PC-3 (cell line): Measurements from ENCODE around the gene WIZ. TPM values are rescaled to one million over a fixed set of nuclear protein-coding genes. Genes with fewer than 3 reads are reported as not detected.

Experiments
- ATAC-seq: fragments of 200-7000 bp; cut with Tn5 transposase; 2 replicates; pipeline ENCODE4 v1.9.1; 2020; ENCODE audit warnings: mild to moderate bottlenecking, moderate library complexity
- BruUV-seq: library from RNA; stranded (reverse); fragments of 400-500 nt; replicated peaks from 2 replicates; lab custom pipeline; 2021; lab: Mats Ljungman, UMichigan
- CTCF ChIA-PET: fragments of 300-600 bp; sonication (Branson Sonifier 250); formaldehyde crosslinking; loops from one replicate; lab custom pipeline; 2022; ENCODE audit warnings: antibody characterized with exemption; lab: Charles Lee
- POLR2A ChIA-PET: fragments of 300-600 bp; sonication (Branson Sonifier 250); formaldehyde crosslinking; loops from one replicate; lab custom pipeline; 2022; ENCODE audit warnings: antibody characterized with exemption; ENCODE audit not compliant: unreplicated experiment; lab: Charles Lee
- DNase-seq: peaks from one replicate; pipeline ENCODE4 v3.0.0-alpha.2; 2015
- H2AFZ ChIP-seq: fragments of 300-600 bp; sonication (generic); 2 replicates; pipeline ENCODE4 v1.6.0; 2016; ENCODE audit warnings: antibody characterized with exemption, low read length
- H3F3A ChIP-seq: fragments of 300-600 bp; sonication (generic); one replicate; pipeline ENCODE4 v1.6.0; 2017; ENCODE audit warnings: antibody characterized with exemption, low read length, control low read depth, mild to moderate bottlenecking; ENCODE audit not compliant: unreplicated experiment
- H3K27ac ChIP-seq: fragments of 300-600 bp; sonication (generic); 2 replicates; pipeline ENCODE4 v1.5.1; 2016; ENCODE audit warnings: mild to moderate bottlenecking, low read length
- H3K27me3 ChIP-seq: fragments of 300-600 bp; sonication (generic); 2 replicates; pipeline ENCODE4 v1.6.1; 2016; ENCODE audit warnings: low read length, mixed read lengths
- H3K36me3 ChIP-seq: fragments of 300-600 bp; sonication (generic); 2 replicates; pipeline ENCODE4 v1.6.1; 2016; ENCODE audit warnings: low read depth, mixed run types, low read length, mixed read lengths
- H3K4me1 ChIP-seq: fragments of 300-600 bp; sonication (generic); 2 replicates; pipeline ENCODE4 v1.5.1; 2016; ENCODE audit warnings: low read length; ENCODE audit not compliant: insufficient read depth
- H3K4me2 ChIP-seq: fragments of 300-600 bp; sonication (generic); 2 replicates; pipeline ENCODE4 v1.6.0; 2016; ENCODE audit warnings: low read length
- H3K4me3 ChIP-seq: fragments of 300-600 bp; sonication (generic); 2 replicates; pipeline ENCODE4 v1.5.1; 2016; ENCODE audit warnings: mild to moderate bottlenecking, low read length, mixed read lengths
- H3K79me2 ChIP-seq: fragments of 300-600 bp; sonication (generic); 2 replicates; pipeline ENCODE4 v1.6.1; 2017; ENCODE audit warnings: low read length, mixed read lengths
- H3K9ac ChIP-seq: fragments of 300-600 bp; sonication (generic); 2 replicates; pipeline ENCODE4 v1.6.0; 2016; ENCODE audit warnings: mild to moderate bottlenecking, low read length
- H3K9me2 ChIP-seq: fragments of 300-600 bp; sonication (generic); replicated peaks from 2 replicates; pipeline ENCODE4 v1.6.1; 2016; ENCODE audit warnings: mixed run types, low read length, mixed read lengths
- H3K9me3 ChIP-seq: fragments of 300-600 bp; sonication (generic); 2 replicates; pipeline ENCODE4 v1.6.1; 2016; ENCODE audit warnings: low read length, mixed read lengths
- H4K20me1 ChIP-seq: fragments of 300-600 bp; sonication (generic); 2 replicates; pipeline ENCODE4 v1.6.1; 2016; ENCODE audit warnings: low read length, mixed read lengths
- EZH2 ChIP-seq: fragments of 300-600 bp; sonication (generic); IDR thresholded peaks from one replicate; pipeline ENCODE4 v1.6.1; 2017; ENCODE audit warnings: antibody characterized with exemption, mild to moderate bottlenecking, low read length; ENCODE audit not compliant: unreplicated experiment
- EZH2phosphoT487 ChIP-seq: fragments of 300-600 bp; sonication (generic); IDR thresholded peaks from 2 replicates; pipeline ENCODE4 v1.6.1; 2018; ENCODE audit warnings: mild to moderate bottlenecking, antibody characterized with exemption, low read length, borderline replicate concordance
- intact Hi-C: fragments of 100-400 bp; cut with micrococcal nuclease; formaldehyde crosslinking; loops from 2 replicates; pipeline ENCODE4 v1.9.0; 2023
- total RNA-seq: library from RNA; depleted of rRNA; stranded (reverse); fragments of >200 nt; gene quantifications from 2 replicates; pipeline ENCODE4 v1.2.3, GENCODE V29; 2014
- TF ChIP-seq, protein P1 (sequence below): fragments of 300-600 bp; sonication (generic); conservative IDR thresholded peaks from 2 replicates; pipeline ENCODE4 v1.5.1; 2017; ENCODE audit warnings: antibody characterized with exemption, low read depth, mild to moderate bottlenecking, low read length

Gene WIZ
- total RNA-seq, 1 experiment from 2014 or later = 35.1 TPM

- no TSS peak for BruUV-seq
- H3K4me3 ChIP-seq = no peak overlapping the region
- H3K79me2 ChIP-seq = peaks cover 41% of the 10 kb centered on the region
- POLR2A ChIA-PET = no interaction called here
- H3K4me2 ChIP-seq = no peak overlapping the region
- no peak overlapping the region for H3K9ac ChIP-seq
- no peak overlapping the region for H3K27ac ChIP-seq
- H3K9me2 ChIP-seq = no peaks in the 10 kb centered on the region
- TF ChIP-seq EZH2phosphoT487 = no peak
- no peak for TF ChIP-seq EZH2
- TF ChIP-seq, protein P1, sequence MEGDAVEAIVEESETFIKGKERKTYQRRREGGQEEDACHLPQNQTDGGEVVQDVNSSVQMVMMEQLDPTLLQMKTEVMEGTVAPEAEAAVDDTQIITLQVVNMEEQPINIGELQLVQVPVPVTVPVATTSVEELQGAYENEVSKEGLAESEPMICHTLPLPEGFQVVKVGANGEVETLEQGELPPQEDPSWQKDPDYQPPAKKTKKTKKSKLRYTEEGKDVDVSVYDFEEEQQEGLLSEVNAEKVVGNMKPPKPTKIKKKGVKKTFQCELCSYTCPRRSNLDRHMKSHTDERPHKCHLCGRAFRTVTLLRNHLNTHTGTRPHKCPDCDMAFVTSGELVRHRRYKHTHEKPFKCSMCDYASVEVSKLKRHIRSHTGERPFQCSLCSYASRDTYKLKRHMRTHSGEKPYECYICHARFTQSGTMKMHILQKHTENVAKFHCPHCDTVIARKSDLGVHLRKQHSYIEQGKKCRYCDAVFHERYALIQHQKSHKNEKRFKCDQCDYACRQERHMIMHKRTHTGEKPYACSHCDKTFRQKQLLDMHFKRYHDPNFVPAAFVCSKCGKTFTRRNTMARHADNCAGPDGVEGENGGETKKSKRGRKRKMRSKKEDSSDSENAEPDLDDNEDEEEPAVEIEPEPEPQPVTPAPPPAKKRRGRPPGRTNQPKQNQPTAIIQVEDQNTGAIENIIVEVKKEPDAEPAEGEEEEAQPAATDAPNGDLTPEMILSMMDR = no peak
- peaks cover 14% of the 10 kb centered on the region for H3K4me1 ChIP-seq
- no peaks in the 10 kb centered on the region for H3K9me3 ChIP-seq
- DNase-seq (no peak), ATAC-seq (no peak)
- H4K20me1 ChIP-seq = peaks cover 15% of the 10 kb centered on the region; the same call in 1 of the 2 replicates
- CTCF ChIA-PET = no interaction called here
- intact Hi-C loops = no loop called here
- H3K27me3 ChIP-seq = no peaks in the 10 kb centered on the region
- no peaks in the 10 kb centered on the region for H3F3A ChIP-seq
- no peak overlapping the region for H2AFZ ChIP-seq
- H3K36me3 ChIP-seq = peaks cover 62% of the 10 kb centered on the region
These were observed 22.4 kb downstream of the WIZ start for GRCh38 chr19:15427350-15427700.

GRCh38 chr19:15426485-15427349 lies 23.0 kb downstream of the WIZ start:
- DNase-seq (no peak), ATAC-seq (no peak)
- Histone ChIP-seq H3K79me2 (peaks cover 36% of the 10 kb centered on the region), H3K4me3 (no peak overlapping the region), H3K9me3 (no peaks in the 10 kb centered on the region), H2AFZ (no peak overlapping the region), H3K4me1 (peaks cover 14% of the 10 kb centered on the region), H3K36me3 (peaks cover 62% of the 10 kb centered on the region), H3K27ac (no peak overlapping the region), H4K20me1 (peaks cover 15% of the 10 kb centered on the region; the same call in 1 of the 2 replicates), H3K9me2 (no peaks in the 10 kb centered on the region), H3K9ac (no peak overlapping the region), H3K27me3 (no peaks in the 10 kb centered on the region), H3F3A (no peaks in the 10 kb centered on the region), H3K4me2 (no peak overlapping the region)
- intact Hi-C loops = no loop called here
- TF ChIP-seq EZH2phosphoT487 (no peak), EZH2 (no peak)
- TF ChIP-seq, protein P1 = no peak
- no TSS peak for BruUV-seq
- CTCF ChIA-PET = no interaction called here
- POLR2A ChIA-PET = no interaction called here

- DNase-seq (no peak), ATAC-seq (no peak)
- no peaks in the 10 kb centered on the region for H3K27me3 ChIP-seq
- no peak overlapping the region for H3K4me2 ChIP-seq
- ChIA-PET CTCF (no interaction called here), POLR2A (no interaction called here)
- H3K9me2 ChIP-seq = no peaks in the 10 kb centered on the region
- no peak overlapping the region for H3K4me3 ChIP-seq
- no peak overlapping the region for H3K27ac ChIP-seq
- H3F3A ChIP-seq = no peaks in the 10 kb centered on the region
- no peaks in the 10 kb centered on the region for H3K9me3 ChIP-seq
- intact Hi-C loops = no loop called here
- no TSS peak for BruUV-seq
- peaks cover 9% of the 10 kb centered on the region; the same call in 1 of the 2 replicates for H4K20me1 ChIP-seq
- peaks cover 59% of the 10 kb centered on the region for H3K36me3 ChIP-seq
- H3K9ac ChIP-seq = no peak overlapping the region
- H2AFZ ChIP-seq = no peak overlapping the region
- H3K4me1 ChIP-seq = peaks cover 1% of the 10 kb centered on the region
- peaks cover 23% of the 10 kb centered on the region for H3K79me2 ChIP-seq
- TF ChIP-seq, protein P1 = no peak
- no peak for TF ChIP-seq EZH2
- TF ChIP-seq EZH2phosphoT487 = no peak
These were observed 24.3 kb downstream of the WIZ start for GRCh38 chr19:15425321-15425950.
